ENCODE results near the gene GPRASP2. TPM values are rescaled to one million over a fixed set of nuclear protein-coding genes. Genes with fewer than 3 reads are reported as not detected.
"Not testable (repeated sequence)": the region's sequence is repeated elsewhere in the genome, so short reads cannot be mapped to it uniquely, and the experiment has no call there.

Gene GPRASP2
- total RNA-seq (2021) (9.9 and 14.8 TPM in 2 replicates), Bru-seq, nascent RNA (percentile 54 among the genes with signal in this experiment), BruChase-seq, experiment 1, labeled RNA remaining after a 2-hour chase (percentile 75 among the genes with signal in this experiment), BruChase-seq, experiment 2, labeled RNA remaining after a 6-hour chase (percentile 81 among the genes with signal in this experiment)
- long read RNA-seq, transcript GPRASP2-202 (5 exons, 581 nt) = major isoform, 15 of 23 reads
- long read RNA-seq, partial matches to known transcripts = 2 of 23 reads
- long read RNA-seq, other reads (novel, unspliced or antisense) = 6 of 23 reads

GRCh38 chrX:102712216-102712966, at the start of gene GPRASP2:
TSS of gene GPRASP2 (plus strand) at chrX:102712448. CDS start at chrX:102714870, 2,422 bp downstream.
- H3K4me1 ChIP-seq (ENCODE audit: insufficient read depth, low read length, poor library complexity, severe bottlenecking) = no peaks in the 10 kb centered on the region
- DNase-seq (ENCODE audit: low spot score) = peak; percentile 34
- H3K27me3 ChIP-seq (replicated peaks; ENCODE audit: insufficient read depth, low read depth, low read length, poor library complexity) = no peaks in the 10 kb centered on the region
- no peaks in the 10 kb centered on the region for H3K9me3 ChIP-seq (ENCODE audit: low read depth, low read length, poor library complexity, severe bottlenecking)
- CTCF ChIA-PET = no interaction called here
- peak within 1 kb of the TSS; percentile 55 for H3K4me3 ChIP-seq (ENCODE audit: low read depth, low read length, poor library complexity, severe bottlenecking)
- H3K36me3 ChIP-seq (ENCODE audit: insufficient read depth, low read length, poor library complexity, severe bottlenecking) = no peaks in the 10 kb centered on the region
- intact Hi-C loops (cut with micrococcal nuclease; ENCODE audit: unreplicated experiment) = no loop called here
- POLR2A ChIA-PET (ENCODE audit: low non-redundant PET) = no interaction called here
- no peak within 1 kb of the TSS for H3K27ac ChIP-seq (ENCODE audit: low read depth, low read length, poor library complexity, severe bottlenecking)
- no TSS peak for BruUV-seq (replicated peaks)
- TF ChIP-seq EZH2 (IDR thresholded peaks at IDR 0.05; ENCODE audit: borderline replicate concordance, low read depth, low read length, poor library complexity, severe bottlenecking) = no peak
- TF ChIP-seq CTCF (conservative IDR thresholded peaks at IDR 0.05; ENCODE audit: low read depth, low read length) = no peak

GRCh38 chrX:102663820-102664219, 48.4 kb upstream of the GPRASP2 start:
- H3K36me3 ChIP-seq (ENCODE audit: insufficient read depth, low read length, poor library complexity, severe bottlenecking); BruUV-seq (replicated peaks); H3K4me1 ChIP-seq (ENCODE audit: insufficient read depth, low read length, poor library complexity, severe bottlenecking); POLR2A ChIA-PET (ENCODE audit: low non-redundant PET); H3K27me3 ChIP-seq (replicated peaks; ENCODE audit: insufficient read depth, low read depth, low read length, poor library complexity); H3K9me3 ChIP-seq (ENCODE audit: low read depth, low read length, poor library complexity, severe bottlenecking); intact Hi-C loops (cut with micrococcal nuclease; ENCODE audit: unreplicated experiment); H3K27ac ChIP-seq (ENCODE audit: low read depth, low read length, poor library complexity, severe bottlenecking); DNase-seq (ENCODE audit: low spot score); H3K4me3 ChIP-seq (ENCODE audit: low read depth, low read length, poor library complexity, severe bottlenecking); CTCF ChIA-PET: not testable (repeated sequence)

- H3K4me1 ChIP-seq (ENCODE audit: insufficient read depth, low read length, poor library complexity, severe bottlenecking); POLR2A ChIA-PET (ENCODE audit: low non-redundant PET); H3K36me3 ChIP-seq (ENCODE audit: insufficient read depth, low read length, poor library complexity, severe bottlenecking); H3K9me3 ChIP-seq (ENCODE audit: low read depth, low read length, poor library complexity, severe bottlenecking); H3K4me3 ChIP-seq (ENCODE audit: low read depth, low read length, poor library complexity, severe bottlenecking); CTCF ChIA-PET; H3K27me3 ChIP-seq (replicated peaks; ENCODE audit: insufficient read depth, low read depth, low read length, poor library complexity); BruUV-seq (replicated peaks); H3K27ac ChIP-seq (ENCODE audit: low read depth, low read length, poor library complexity, severe bottlenecking); intact Hi-C loops (cut with micrococcal nuclease; ENCODE audit: unreplicated experiment); DNase-seq (ENCODE audit: low spot score): not testable (repeated sequence)
Observed at GRCh38 chrX:102667034-102667433, 45.2 kb upstream of the GPRASP2 start.

- Histone ChIP-seq H3K36me3 (ENCODE audit: insufficient read depth, low read length, poor library complexity, severe bottlenecking) (no peaks in the 10 kb centered on the region), H3K27me3 (replicated peaks; ENCODE audit: insufficient read depth, low read depth, low read length, poor library complexity) (no peaks in the 10 kb centered on the region), H3K27ac (ENCODE audit: low read depth, low read length, poor library complexity, severe bottlenecking) (no peak overlapping the region), H3K9me3 (ENCODE audit: low read depth, low read length, poor library complexity, severe bottlenecking) (no peaks in the 10 kb centered on the region), H3K4me3 (ENCODE audit: low read depth, low read length, poor library complexity, severe bottlenecking) (no peak overlapping the region), H3K4me1 (ENCODE audit: insufficient read depth, low read length, poor library complexity, severe bottlenecking) (no peaks in the 10 kb centered on the region)
- DNase-seq (ENCODE audit: low spot score) = no peak
- no TSS peak for BruUV-seq (replicated peaks)
- intact Hi-C loops (cut with micrococcal nuclease; ENCODE audit: unreplicated experiment) = no loop called here
- TF ChIP-seq EZH2 (IDR thresholded peaks at IDR 0.05; ENCODE audit: borderline replicate concordance, low read depth, low read length, poor library complexity, severe bottlenecking) = no peak
- no peak for TF ChIP-seq CTCF (conservative IDR thresholded peaks at IDR 0.05; ENCODE audit: low read depth, low read length)
- ChIA-PET POLR2A (ENCODE audit: low non-redundant PET) (interaction anchor here (0.6 kb wide), 1 partner anchor 873 kb away, joined by 11 read pairs; no protein-coding TSS in a partner anchor), CTCF (no interaction called here)
Observed at GRCh38 chrX:102669526-102669925, 42.7 kb upstream of the GPRASP2 start.
